GM11168 (cell line): ENCODE data around the gene RPL34.

ENCODE experiments used
- in situ Hi-C: fragments of 300-500 bp; cut with MboI; formaldehyde crosslinking; loops from one replicate; pipeline ENCODE4 v1.12.0; 2022; ENCODE audit warnings: low sequenced_read_pairs; ENCODE audit not compliant: unreplicated experiment

Gene RPL34

DNA sequence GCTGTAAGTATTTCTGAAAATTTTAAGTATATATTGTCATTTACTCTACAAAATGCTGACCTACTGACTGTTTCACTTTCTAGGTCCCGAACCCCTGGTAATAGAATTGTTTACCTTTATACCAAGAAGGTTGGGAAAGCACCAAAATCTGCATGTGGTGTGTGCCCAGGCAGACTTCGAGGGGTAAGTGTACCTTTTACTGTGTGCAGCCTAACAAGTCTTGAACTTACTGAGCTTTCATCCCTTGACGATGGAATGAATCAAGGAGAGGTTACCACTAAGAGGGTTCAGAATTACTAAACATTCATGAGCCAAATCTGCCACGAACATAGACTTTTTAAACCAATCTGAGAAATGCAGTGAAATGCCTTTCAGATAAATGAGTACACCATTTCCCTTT is 1.6 kb downstream of the RPL34 start:
- in situ Hi-C loops: no loop called here

DNA sequence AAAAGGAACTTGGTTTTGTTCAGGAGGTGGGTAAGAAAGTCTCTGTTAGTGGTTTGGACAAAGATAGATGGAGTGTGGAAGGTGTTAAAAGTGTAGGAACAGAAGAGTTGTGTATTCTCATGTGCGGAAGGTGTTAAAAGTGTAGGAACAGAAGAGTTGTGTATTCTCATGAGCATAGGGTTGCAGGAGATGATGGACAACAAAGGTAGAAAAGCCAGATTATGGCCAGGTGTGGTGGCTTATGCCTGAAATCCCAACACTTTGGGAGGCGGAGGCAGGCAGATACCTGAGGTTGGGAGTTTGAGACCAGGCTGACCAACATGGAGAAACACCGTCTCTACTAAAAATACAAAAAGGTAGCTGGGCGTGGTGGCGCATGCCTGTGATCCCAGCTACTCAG is 2.5 kb downstream of the RPL34 start:
- in situ Hi-C loops: no loop called here

DNA sequence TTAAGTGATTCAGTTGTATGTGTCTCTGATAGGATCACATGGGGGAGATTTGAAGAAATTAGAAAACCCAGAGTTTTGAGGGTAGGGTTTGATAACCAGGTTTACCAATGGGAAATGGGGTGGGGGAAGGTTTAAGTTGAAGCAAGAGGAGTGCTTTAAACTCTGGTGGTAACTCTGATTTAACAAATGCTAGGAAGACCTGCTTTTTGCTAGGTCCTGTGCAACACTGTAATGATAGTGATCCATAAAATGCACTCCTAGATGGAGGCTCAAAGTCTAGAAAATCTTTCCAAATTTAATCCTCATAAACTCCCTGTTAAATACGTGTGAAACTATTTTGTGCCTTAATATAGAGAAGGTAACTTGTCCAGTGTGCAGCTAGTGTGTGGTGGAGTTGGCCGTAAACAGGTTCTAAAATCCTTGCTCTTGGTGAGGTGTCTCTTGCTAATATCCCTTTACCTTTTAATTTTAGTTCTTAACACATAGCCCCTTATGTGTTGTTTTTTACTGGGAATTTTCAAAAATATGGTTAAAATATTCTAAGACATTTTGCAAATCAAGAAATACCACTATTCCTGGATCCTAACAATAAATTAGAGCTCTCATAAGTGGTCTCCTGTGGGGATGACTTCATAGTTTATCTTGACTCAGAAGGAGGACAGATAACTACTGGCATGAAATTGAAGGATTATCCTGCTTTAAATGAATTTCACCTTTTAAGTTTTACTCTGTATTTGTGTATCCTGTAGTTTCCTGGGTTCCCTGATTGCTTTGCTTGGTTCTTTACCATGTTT is 4.1 kb downstream of the RPL34 start:
- in situ Hi-C loops: no loop called here

DNA sequence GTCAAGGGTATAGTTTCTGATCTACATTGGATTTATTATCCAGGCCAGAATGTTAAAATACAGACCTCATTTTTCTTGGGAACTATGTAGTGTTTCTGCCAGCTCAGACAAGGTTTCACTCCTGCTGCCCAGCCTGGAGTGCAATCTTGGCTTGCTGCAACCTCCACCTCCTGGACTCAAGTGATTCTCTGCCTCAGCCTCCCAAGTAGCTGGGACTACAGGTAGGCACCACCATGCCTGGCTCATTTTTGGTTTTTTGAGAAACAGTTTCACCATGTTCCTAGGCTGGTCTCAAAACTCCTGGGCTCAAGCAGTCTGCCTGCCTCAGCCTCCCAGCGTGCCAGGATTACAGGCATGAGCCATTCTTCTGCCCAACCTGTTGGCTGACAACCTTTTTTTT is 5.7 kb downstream of the RPL34 start:
- in situ Hi-C loops: no loop called here

DNA sequence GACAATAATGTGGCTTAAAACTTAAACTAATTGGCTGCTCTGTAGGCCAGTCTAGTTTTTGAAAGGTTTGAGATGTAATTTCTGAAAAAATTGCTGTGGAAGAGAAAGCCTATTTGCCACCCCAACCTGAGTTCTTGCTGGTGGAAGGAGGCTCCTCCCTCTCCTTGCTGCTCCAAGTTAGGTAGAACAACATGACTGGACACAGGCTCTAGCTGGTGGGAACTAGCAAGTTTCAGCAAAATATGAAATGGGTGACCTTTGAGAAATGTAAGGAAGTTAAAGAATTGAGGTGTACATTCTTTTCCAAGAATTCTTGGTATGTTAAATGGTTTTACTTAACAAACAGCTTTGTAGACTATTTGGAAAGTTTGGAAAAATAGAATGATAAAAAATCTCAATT is 8.0 kb downstream of the RPL34 start:
- in situ Hi-C loops: no loop called here

DNA sequence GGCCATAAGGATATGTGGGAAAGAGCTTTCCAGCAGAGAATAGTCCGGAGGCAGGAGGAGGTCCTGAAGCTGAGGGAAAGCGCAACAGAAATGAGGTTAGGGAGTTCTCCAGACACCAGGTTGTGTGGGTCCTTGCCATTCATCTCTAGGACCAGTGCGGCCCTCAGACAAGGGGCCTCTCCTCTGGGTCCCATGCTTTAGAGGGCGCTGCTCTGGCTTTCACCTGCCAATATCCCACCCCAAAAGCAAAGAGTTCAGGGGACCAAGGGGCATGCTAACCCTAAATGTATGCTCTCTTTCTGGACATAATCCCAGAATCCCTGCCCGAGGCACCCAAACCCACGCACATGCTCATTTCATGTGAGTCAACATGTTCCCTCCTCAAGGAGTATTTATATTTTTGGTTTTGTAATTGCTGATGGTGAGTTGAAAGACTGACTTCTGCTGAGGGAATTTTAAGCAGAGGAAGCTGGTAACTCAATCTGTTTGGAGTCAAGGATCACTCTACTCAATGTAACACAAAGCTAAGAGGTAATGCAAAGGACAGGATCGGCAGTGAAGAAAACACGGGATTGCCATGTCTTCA is 14.8 kb downstream of the RPL34 start:
- in situ Hi-C loops: no loop called here

DNA sequence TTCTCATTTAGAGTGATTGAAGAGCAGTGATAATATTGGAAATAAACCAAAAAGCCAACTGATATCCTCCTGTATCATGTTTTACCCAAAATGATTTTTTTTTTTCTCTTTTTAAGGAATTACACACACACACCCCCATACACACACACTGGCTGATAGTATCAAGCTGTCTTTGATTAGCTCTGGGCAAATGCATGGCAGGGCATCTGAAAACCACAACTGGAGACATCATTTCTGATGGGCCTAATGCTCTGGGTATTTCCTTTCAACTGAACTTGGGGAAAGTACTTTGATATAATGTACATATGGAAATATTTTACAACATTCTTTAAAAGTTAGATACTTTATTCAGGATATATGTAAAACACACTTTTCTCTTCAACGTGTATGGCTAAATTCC is 15.9 kb downstream of the RPL34 start:
- in situ Hi-C loops: no loop called here

DNA sequence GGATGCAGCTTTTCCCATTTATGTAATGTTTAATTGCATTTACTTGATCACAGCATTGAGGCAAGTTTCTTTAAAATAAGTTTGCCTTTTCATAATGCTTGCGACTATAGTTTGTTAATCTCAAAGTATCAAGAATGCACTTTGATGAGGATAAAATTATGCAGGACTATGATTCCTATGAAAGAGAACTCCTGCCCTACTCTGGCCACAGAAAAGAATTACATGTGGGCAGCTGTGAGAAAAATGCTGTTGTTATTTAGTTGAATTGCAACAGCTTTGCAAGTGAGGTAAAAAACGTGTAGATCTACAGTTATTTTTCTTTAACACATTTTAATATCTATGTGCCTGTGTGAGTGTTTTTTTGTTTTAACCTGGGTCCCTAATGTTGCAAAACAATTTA is 17.5 kb downstream of the RPL34 start:
- in situ Hi-C loops: no loop called here

DNA sequence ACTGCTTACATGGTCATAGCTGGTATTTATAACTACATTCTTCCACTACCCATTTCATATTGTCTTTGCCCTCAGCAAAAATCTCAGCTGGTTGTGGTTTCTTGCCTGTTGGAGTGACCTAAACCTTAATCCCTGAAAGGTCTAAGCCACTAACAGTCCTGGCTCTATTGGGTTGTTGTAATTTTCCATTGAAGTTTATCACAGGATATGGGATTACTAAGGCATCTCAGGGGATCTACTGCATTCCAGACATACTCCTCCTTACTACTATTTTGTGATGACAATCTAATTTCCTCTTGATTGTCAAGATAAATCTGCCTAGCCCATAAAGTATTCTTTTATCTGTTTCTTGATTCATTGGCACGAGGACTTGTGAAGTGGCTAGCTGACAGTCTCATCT is 23.9 kb downstream of the RPL34 start:
- in situ Hi-C loops: no loop called here

DNA sequence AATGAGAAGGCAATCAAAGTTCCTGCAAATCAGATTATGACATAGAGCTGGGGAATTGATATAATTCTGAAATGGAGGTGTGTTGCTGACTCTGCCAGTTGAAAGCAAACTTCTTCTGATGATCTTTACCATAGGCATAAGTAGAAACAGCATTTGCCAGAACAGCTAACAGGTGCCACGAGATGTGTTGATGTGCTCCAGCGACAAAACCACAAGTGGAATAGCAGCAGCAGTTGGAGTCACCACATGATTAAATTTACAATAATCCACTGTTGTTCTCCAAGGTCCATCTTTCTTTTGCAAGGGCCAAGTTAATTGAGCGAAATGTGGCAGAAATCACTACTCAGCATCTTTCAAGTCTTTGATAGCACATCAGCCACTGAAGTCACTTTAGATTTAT is 26.3 kb downstream of the RPL34 start:
- in situ Hi-C loops: no loop called here

DNA sequence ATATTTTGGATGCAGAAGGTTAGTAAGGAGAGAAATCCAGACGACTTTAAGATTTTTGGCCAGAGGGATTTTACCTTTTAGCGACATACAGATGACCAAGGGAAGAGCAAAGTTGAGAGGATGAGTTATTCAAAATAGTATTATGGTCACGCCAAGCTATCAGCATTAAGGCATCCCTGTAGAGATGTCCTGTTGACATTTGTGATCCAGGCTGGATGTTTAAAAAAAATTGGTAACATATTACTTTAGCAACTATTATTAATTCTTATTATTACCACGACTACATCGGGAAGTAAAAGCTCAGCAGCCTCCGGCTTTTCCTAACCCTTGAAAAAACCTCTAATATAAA is 29.5 kb downstream of the RPL34 start:
- in situ Hi-C loops: no loop called here

DNA sequence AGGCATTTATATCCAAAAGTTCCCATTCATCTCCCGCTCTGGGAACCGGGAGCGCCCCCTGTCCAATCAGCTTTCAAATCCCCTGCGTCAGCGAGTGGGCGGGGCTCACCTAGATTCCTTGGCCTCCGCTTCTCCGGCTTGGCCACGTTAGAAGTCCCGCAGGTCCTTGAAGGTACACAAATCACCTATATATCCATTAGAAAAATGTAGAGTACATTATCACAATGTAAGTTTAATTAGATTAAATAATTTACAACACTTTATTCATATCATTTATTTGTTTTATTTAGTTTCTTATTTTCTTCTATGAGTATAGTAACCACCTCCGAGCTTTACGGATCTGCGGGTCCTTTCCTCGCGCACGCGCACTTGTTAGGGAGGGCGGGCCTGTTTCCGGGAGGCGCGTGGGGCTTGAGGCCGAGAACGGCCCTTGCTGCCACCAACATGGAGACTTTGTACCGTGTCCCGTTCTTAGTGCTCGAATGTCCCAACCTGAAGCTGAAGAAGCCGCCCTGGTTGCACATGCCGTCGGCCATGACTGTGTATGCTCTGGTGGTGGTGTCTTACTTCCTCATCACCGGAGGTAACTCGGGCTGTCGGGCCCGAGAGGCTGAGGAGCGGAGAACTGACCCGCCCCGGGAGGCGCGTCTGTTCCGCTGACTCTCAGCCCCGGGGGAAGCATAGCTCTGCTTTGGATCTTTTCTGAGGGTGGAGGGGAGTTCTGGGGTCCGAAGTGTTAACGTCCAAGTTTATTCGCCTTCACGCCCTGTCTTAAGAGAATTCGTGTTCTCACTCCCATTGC is 30.0 kb downstream of the RPL34 start, which contains the start of gene OSTC:
OSTC (plus strand) TSS at position 388 of the 802 bp plus-strand sequence; CDS start at position 445, 57 bp downstream.
- in situ Hi-C loops: no loop called here

DNA sequence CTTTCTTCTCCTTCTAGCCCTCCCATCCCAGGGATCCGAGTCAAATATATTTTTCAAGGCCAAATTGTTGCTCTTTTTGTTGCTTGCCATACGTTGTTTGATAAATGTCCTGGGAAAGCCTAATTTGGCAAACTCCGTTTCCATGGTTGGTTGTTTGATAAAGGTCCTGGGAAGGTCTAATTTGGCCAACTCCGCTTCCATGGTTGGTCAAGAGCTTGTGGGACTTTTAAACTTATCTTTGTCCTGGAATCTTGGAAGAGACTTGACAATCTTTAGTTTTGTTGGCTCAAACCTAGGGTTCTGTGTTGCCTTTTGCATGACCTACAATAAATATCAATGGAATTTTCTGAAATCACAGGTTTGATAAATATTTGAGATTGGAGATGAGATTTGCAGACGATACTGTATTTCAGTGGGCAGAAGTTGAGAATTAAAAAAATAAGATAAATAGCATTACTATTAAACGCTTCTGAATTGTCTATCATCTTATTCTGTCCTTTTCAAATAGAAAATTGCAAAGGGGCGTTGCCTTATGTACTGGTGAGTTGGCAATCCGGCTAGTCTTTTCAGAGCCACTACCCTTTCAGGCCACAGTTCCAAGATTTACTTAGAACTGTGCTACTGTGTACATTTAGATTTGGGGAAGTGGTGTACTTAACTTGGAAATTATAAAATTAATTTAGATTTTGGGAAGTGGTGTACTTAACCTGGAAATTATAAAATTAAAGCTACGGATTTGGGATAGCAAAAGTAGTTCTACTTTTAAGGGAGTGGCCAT is 30.8 kb downstream of the RPL34 start:
- in situ Hi-C loops: no loop called here

DNA sequence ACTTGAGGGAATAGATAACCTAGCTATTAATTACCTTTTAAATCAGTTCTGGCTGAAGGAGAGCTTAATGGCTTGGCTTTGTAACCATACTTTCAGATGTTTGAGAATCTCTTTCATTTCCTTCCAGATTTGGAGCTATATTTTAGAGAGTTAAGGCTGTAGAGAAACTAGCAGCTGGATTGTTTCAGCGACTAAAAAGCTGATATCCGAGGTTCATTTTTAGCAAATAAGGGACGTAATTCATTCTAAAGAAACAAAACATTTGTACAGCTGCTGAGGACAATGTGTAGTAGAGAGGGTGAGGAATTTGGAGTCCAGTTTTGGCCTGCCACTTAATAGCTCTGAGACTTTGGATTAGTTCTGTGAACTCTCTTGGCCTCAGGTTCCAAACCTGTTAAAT is 42.3 kb downstream of the RPL34 start:
- in situ Hi-C loops: no loop called here

DNA sequence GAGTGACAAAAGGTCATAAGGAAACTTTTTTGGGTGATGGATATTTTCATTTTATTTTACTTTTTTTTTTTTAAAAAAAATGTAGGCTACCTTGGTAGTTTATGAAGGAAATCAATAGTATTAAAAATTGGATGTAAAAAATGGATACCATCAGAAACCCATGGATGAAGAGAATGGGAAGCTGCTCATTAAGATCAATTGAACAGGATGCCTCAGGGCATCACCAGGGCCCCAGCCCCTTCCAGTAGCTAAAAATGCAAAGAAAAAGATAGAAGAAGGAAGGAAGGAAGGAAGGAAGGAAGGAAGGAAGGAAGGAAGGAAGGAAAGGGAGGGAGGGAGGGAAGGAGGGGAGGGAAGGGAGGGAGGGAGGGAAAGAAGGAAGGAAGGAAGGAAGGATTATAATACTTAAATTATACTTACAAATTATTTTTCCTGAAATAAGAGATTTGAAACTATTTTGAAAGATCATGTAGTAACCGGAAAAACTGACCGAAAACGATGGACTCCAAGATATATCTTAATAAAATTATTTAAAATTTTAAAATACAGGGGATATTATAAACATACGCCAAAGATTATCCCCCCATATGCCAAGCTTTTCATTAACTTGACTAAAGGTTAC is 54.1 kb downstream of the RPL34 start:
- in situ Hi-C loops: no loop called here
